Common myeloid progenitor, CD34-positive (primary cell): Measurements from ENCODE around the gene C4orf50.
A peak's percentile ranks its signal among the peaks of the same experiment; 100 is the strongest.

ENCODE experiments used
- CTCF ChIA-PET: fragments of 350-600 bp; sonication (Branson Sonifier 250); formaldehyde crosslinking; loops from one replicate; lab custom pipeline; 2021; ENCODE audit warnings: antibody characterized with exemption; lab: Charles Lee
- POLR2A ChIA-PET: fragments of 350-600 bp; sonication (Branson Sonifier 250); formaldehyde crosslinking; loops from one replicate; lab custom pipeline; 2021; ENCODE audit warnings: antibody characterized with exemption; lab: Charles Lee
- DNase-seq, 3 donors: peaks; one replicate each; pipeline versions ENCODE4 v3.0.0 to v3.0.0-alpha.2; 2013
- H3K27ac ChIP-seq, 2 experiments: 1 replicate in 1 of 2; 2 replicates in 1 of 2; pipeline ENCODE4 v1.7.0; 2013; ENCODE audit warnings: inconsistent platforms in 2 of 2, low read length in 2 of 2, mild to moderate bottlenecking in 2 of 2, low read depth in 1 of 2, moderate library complexity in 1 of 2; ENCODE audit not compliant: severe bottlenecking in 2 of 2, insufficient read depth in 1 of 2, poor library complexity in 1 of 2
- H3K27me3 ChIP-seq, 5 experiments: replicated peaks in 2 of 5; 1 replicate in 3 of 5; 2 replicates in 2 of 5; pipeline versions ENCODE4 v1.6.1 to v1.7.0; 2013; ENCODE audit warnings: low read length in 4 of 5, mild to moderate bottlenecking in 2 of 5, moderate library complexity in 2 of 5, inconsistent platforms in 1 of 5; ENCODE audit not compliant: insufficient read depth in 5 of 5, control insufficient read depth in 4 of 5
- H3K36me3 ChIP-seq, 4 experiments: 1 replicate in 2 of 4; 2 replicates in 2 of 4; pipeline versions ENCODE4 v1.6.1 to v1.7.0; 2013; ENCODE audit warnings: low read length in 3 of 4, control low read depth in 1 of 4, mild to moderate bottlenecking in 1 of 4; ENCODE audit not compliant: control insufficient read depth in 4 of 4, insufficient read depth in 4 of 4
- H3K4me1 ChIP-seq, 4 experiments: 1 replicate in 3 of 4; 2 replicates in 1 of 4; pipeline versions ENCODE4 v1.6.1 to v1.7.1; 2013; ENCODE audit warnings: low read length in 3 of 4, mild to moderate bottlenecking in 3 of 4, control low read depth in 1 of 4, inconsistent platforms in 1 of 4, moderate library complexity in 1 of 4; ENCODE audit not compliant: control insufficient read depth in 4 of 4, insufficient read depth in 4 of 4; ENCODE audit errors: control extremely low read depth in 1 of 4
- H3K4me3 ChIP-seq, 7 experiments: 1 replicate in 4 of 7; 2 replicates in 3 of 7; pipeline versions ENCODE4 v1.5.1 to v1.7.0; 2013; ENCODE audit warnings: mild to moderate bottlenecking in 7 of 7, low read length in 6 of 7, moderate library complexity in 6 of 7, inconsistent platforms in 2 of 7, low read depth in 2 of 7, control low read depth in 1 of 7; ENCODE audit not compliant: insufficient read depth in 4 of 7, control insufficient read depth in 1 of 7; ENCODE audit errors: extremely low read depth in 1 of 7
- H3K9me3 ChIP-seq, 5 experiments: 1 replicate in 4 of 5; 2 replicates in 1 of 5; pipeline versions ENCODE4 v1.6.1 to v1.7.1; 2013; ENCODE audit warnings: low read length in 4 of 5, mild to moderate bottlenecking in 2 of 5, inconsistent platforms in 1 of 5, low read depth in 1 of 5, moderate library complexity in 1 of 5; ENCODE audit not compliant: control insufficient read depth in 4 of 5, insufficient read depth in 2 of 5; ENCODE audit errors: control extremely low read depth in 1 of 5
- WGBS: methylation state at CpG from one replicate; pipeline ENCODE4 v1.1.5; 2013; ENCODE audit not compliant: insufficient coverage; 5-methylcytosine and 5-hydroxymethylcytosine counted together

C4orf50 gene

GRCh38 chr4:5891563-5892322, 126.5 kb downstream of the C4orf50 start:
- H3K4me3 ChIP-seq, result no peak overlapping the region
- H3K9me3 ChIP-seq, result peaks cover 0 to 7% (median under 1%) of the 10 kb centered on the region in 5 experiments
- WGBS, result 18% methylated on average over 30 of the region's 34 CpGs
- H3K4me1 ChIP-seq, result peaks cover 0 to 29% (median 8%) of the 10 kb centered on the region in 4 experiments
- ChIA-PET CTCF (no interaction called here), POLR2A (no interaction called here)
- no peaks in the 10 kb centered on the region for H3K36me3 ChIP-seq
- no peak for DNase-seq
- peaks cover 0 to 98% (median 57%) of the 10 kb centered on the region in 5 experiments for H3K27me3 ChIP-seq
- no peak overlapping the region for H3K27ac ChIP-seq

GRCh38 chr4:5890063-5890727, 128.0 kb downstream of the C4orf50 start:
- peaks cover 0 to 7% (median 0%) of the 10 kb centered on the region in 5 experiments for H3K9me3 ChIP-seq
- peaks cover 0 to 29% (median 8%) of the 10 kb centered on the region in 4 experiments for H3K4me1 ChIP-seq
- peak in 1 of 3 donors; percentile 22 for DNase-seq
- POLR2A ChIA-PET, result no interaction called here
- peaks cover 5 to 98% (median 64%) of the 10 kb centered on the region in 5 experiments for H3K27me3 ChIP-seq
- H3K27ac ChIP-seq, result no peak overlapping the region
- WGBS, result 3% methylated on average over 41 of the region's 41 CpGs
- H3K4me3 ChIP-seq, result peak overlapping the region in 1 of 7 experiments; percentile 42
- CTCF ChIA-PET, result no interaction called here
- no peaks in the 10 kb centered on the region for H3K36me3 ChIP-seq

- 29% methylated on average over 7 of the region's 8 CpGs for WGBS
- ChIA-PET POLR2A (no interaction called here), CTCF (no interaction called here)
- no peak overlapping the region for H3K27ac ChIP-seq
- no peaks in the 10 kb centered on the region for H3K36me3 ChIP-seq
- peaks cover 0 to 7% (median 0%) of the 10 kb centered on the region in 5 experiments for H3K9me3 ChIP-seq
- H3K27me3 ChIP-seq, result peaks cover 5 to 98% (median 57%) of the 10 kb centered on the region in 5 experiments
- peaks cover 0 to 29% (median 8%) of the 10 kb centered on the region in 4 experiments for H3K4me1 ChIP-seq
- peak overlapping the region in 1 of 7 experiments; percentile 28 for H3K4me3 ChIP-seq
- no peak for DNase-seq
Measured at GRCh38 chr4:5889002-5889696, 129.1 kb downstream of the C4orf50 start.

GRCh38 chr4:5888222-5889001, 129.8 kb downstream of the C4orf50 start:
- H3K9me3 ChIP-seq, result peaks cover 0 to 7% (median 0%) of the 10 kb centered on the region in 5 experiments
- ChIA-PET CTCF (no interaction called here), POLR2A (no interaction called here)
- peak overlapping the region in 2 of 7 experiments; percentile 23 to 28 for H3K4me3 ChIP-seq
- H3K36me3 ChIP-seq, result no peaks in the 10 kb centered on the region
- peaks cover 0 to 29% (median 8%) of the 10 kb centered on the region in 4 experiments for H3K4me1 ChIP-seq
- WGBS, result 2% methylated on average over 25 of the region's 81 CpGs
- peaks cover 5 to 97% (median 49%) of the 10 kb centered on the region in 5 experiments for H3K27me3 ChIP-seq
- DNase-seq, result no peak
- H3K27ac ChIP-seq, result no peak overlapping the region

- ChIA-PET POLR2A (no interaction called here), CTCF (no interaction called here)
- H3K36me3 ChIP-seq, result no peaks in the 10 kb centered on the region
- 4% methylated on average over 38 of the region's 70 CpGs for WGBS
- peaks cover 0 to 25% (median 7%) of the 10 kb centered on the region in 4 experiments for H3K4me1 ChIP-seq
- peaks cover 0 to 7% (median 0%) of the 10 kb centered on the region in 5 experiments for H3K9me3 ChIP-seq
- no peak for DNase-seq
- H3K4me3 ChIP-seq, result peak overlapping the region in 2 of 7 experiments; percentile 4 to 19
- peaks cover 5 to 96% (median 46%) of the 10 kb centered on the region in 5 experiments for H3K27me3 ChIP-seq
- no peak overlapping the region for H3K27ac ChIP-seq
Measured at GRCh38 chr4:5887361-5888221, 130.6 kb downstream of the C4orf50 start.

GRCh38 chr4:5887011-5887360, 131.2 kb downstream of the C4orf50 start:
- Histone ChIP-seq H3K27ac (no peak overlapping the region), H3K9me3 (peaks cover 0 to 7% (median 0%) of the 10 kb centered on the region in 5 experiments), H3K4me1 (peaks cover 0 to 23% (median 6%) of the 10 kb centered on the region in 4 experiments), H3K27me3 (peaks cover 5 to 95% (median 44%) of the 10 kb centered on the region in 5 experiments), H3K4me3 (no peak overlapping the region), H3K36me3 (no peaks in the 10 kb centered on the region)
- DNase-seq, result no peak
- ChIA-PET POLR2A (no interaction called here), CTCF (no interaction called here)
- WGBS, result 28% methylated on average over 7 of the region's 8 CpGs
